HEK293 (cell line): ENCODE measurements around the gene CORO6.

Experiments used
- ATF2 ChIP-seq: fragments of 450-650 bp; formaldehyde crosslinking; IDR thresholded peaks from 2 replicates; pipeline ENCODE4 v1.5.1; 2016; ENCODE audit warnings: missing biosample characterization, missing genetic modification characterization, low read depth
- BCL11A ChIP-seq: fragments of 450-650 bp; formaldehyde crosslinking; IDR thresholded peaks from 2 replicates; pipeline ENCODE4 v1.5.1; 2016; ENCODE audit warnings: low read depth, missing biosample characterization, missing genetic modification characterization
- KLF7 ChIP-seq: fragments of 450-650 bp; formaldehyde crosslinking; IDR thresholded peaks from 2 replicates; pipeline ENCODE4 v1.5.1; 2016; ENCODE audit warnings: missing biosample characterization, missing genetic modification characterization, borderline replicate concordance
- MEIS1 ChIP-seq: sonication (generic); formaldehyde crosslinking; IDR thresholded peaks from 2 replicates; pipeline ENCODE4 v1.8.1; 2022; ENCODE audit warnings: missing genetic modification reagents, mild to moderate bottlenecking, borderline replicate concordance
- PRDM1 ChIP-seq: fragments of 450-650 bp; formaldehyde crosslinking; IDR thresholded peaks from 2 replicates; pipeline ENCODE4; 2016; ENCODE audit warnings: missing biosample characterization, missing genetic modification characterization
- SP2 ChIP-seq: fragments of 450-650 bp; formaldehyde crosslinking; IDR thresholded peaks from 2 replicates; pipeline ENCODE4 v1.5.1; 2016; ENCODE audit warnings: missing biosample characterization, missing genetic modification characterization
- SP3 ChIP-seq: fragments of 450-650 bp; formaldehyde crosslinking; IDR thresholded peaks from 2 replicates; pipeline ENCODE4 v1.5.1; 2016; ENCODE audit warnings: missing biosample characterization, missing genetic modification characterization
- ZBTB1 ChIP-seq: fragments of 450-650 bp; formaldehyde crosslinking; IDR thresholded peaks from 2 replicates; pipeline ENCODE4 v1.5.1; 2016; ENCODE audit warnings: missing biosample characterization, missing genetic modification characterization
- ZBTB17 ChIP-seq: fragments of 450-650 bp; formaldehyde crosslinking; IDR thresholded peaks from 2 replicates; pipeline ENCODE4 v1.5.1; 2016; ENCODE audit warnings: missing biosample characterization, missing genetic modification characterization
- ZBTB21 ChIP-seq: fragments of 450-650 bp; formaldehyde crosslinking; IDR thresholded peaks from 2 replicates; pipeline ENCODE4 v1.5.1; 2017; ENCODE audit warnings: missing biosample characterization, missing genetic modification characterization
- ZNF140 ChIP-seq: fragments of 450-650 bp; formaldehyde crosslinking; IDR thresholded peaks from 2 replicates; pipeline ENCODE4 v1.5.1; 2016; ENCODE audit warnings: missing biosample characterization, missing genetic modification characterization
- ZNF184 ChIP-seq: fragments of 450-650 bp; IDR thresholded peaks from 2 replicates; pipeline ENCODE4 v1.5.1; 2018; ENCODE audit warnings: missing biosample characterization, mild to moderate bottlenecking, missing genetic modification characterization
- ZNF248 ChIP-seq: fragments of 450-650 bp; formaldehyde crosslinking; IDR thresholded peaks from 2 replicates; pipeline ENCODE4 v1.5.1; 2017; ENCODE audit warnings: missing biosample characterization, missing genetic modification characterization
- ZNF292 ChIP-seq: fragments of 450-650 bp; formaldehyde crosslinking; IDR thresholded peaks from 2 replicates; pipeline ENCODE4 v1.5.1; 2016; ENCODE audit warnings: low read depth, missing biosample characterization, missing genetic modification characterization, borderline replicate concordance
- ZNF404 ChIP-seq: fragments of 450-650 bp; formaldehyde crosslinking; IDR thresholded peaks from 2 replicates; pipeline ENCODE4 v1.5.1; 2017; ENCODE audit warnings: missing biosample characterization, missing genetic modification characterization
- ZNF473 ChIP-seq: fragments of 450-650 bp; formaldehyde crosslinking; IDR thresholded peaks from 2 replicates; pipeline ENCODE4 v1.5.1; 2017; ENCODE audit warnings: missing biosample characterization, missing genetic modification characterization
- ZNF510 ChIP-seq: fragments of 450-650 bp; formaldehyde crosslinking; IDR thresholded peaks from 2 replicates; pipeline ENCODE4 v1.5.1; 2018; ENCODE audit warnings: mild to moderate bottlenecking, missing genetic modification characterization, missing biosample characterization; ENCODE audit not compliant: insufficient replicate concordance
- ZNF544 ChIP-seq: fragments of 450-650 bp; formaldehyde crosslinking; IDR thresholded peaks from 2 replicates; pipeline ENCODE4 v1.5.0; 2017; ENCODE audit warnings: missing biosample characterization, missing genetic modification characterization
- ZNF610 ChIP-seq: fragments of 450-650 bp; formaldehyde crosslinking; IDR thresholded peaks from 2 replicates; pipeline ENCODE4 v1.5.1; 2016; ENCODE audit warnings: missing biosample characterization, missing genetic modification characterization, borderline replicate concordance
- ZNF747 ChIP-seq: fragments of 450-650 bp; formaldehyde crosslinking; IDR thresholded peaks from 2 replicates; pipeline ENCODE4 v1.5.1; 2016; ENCODE audit warnings: missing biosample characterization, missing genetic modification characterization
- ZNF768 ChIP-seq: fragments of 450-650 bp; formaldehyde crosslinking; IDR thresholded peaks from 2 replicates; pipeline ENCODE4 v1.5.1; 2018; ENCODE audit warnings: missing biosample characterization, mild to moderate bottlenecking, missing genetic modification characterization
- ZNF777 ChIP-seq: fragments of 450-650 bp; formaldehyde crosslinking; IDR thresholded peaks from 2 replicates; pipeline ENCODE4 v1.5.1; 2017; ENCODE audit warnings: missing biosample characterization, missing genetic modification characterization, borderline replicate concordance
- ZSCAN18 ChIP-seq: fragments of 450-650 bp; formaldehyde crosslinking; IDR thresholded peaks from 2 replicates; pipeline ENCODE4 v1.5.1; 2016; ENCODE audit warnings: missing biosample characterization, missing genetic modification characterization
- TF ChIP-seq, protein P1 (sequence below): fragments of 450-650 bp; formaldehyde crosslinking; IDR thresholded peaks from 2 replicates; pipeline ENCODE4 v1.5.1; 2016; ENCODE audit warnings: missing biosample characterization, missing genetic modification characterization
- TF ChIP-seq, protein P2 (sequence below): fragments of 450-650 bp; formaldehyde crosslinking; IDR thresholded peaks from 2 replicates; pipeline ENCODE4 v1.5.1; 2016; ENCODE audit warnings: missing biosample characterization, missing genetic modification characterization, borderline replicate concordance
- TF ChIP-seq, protein P3 (sequence below): fragments of 450-650 bp; formaldehyde crosslinking; IDR thresholded peaks from 2 replicates; pipeline ENCODE4 v1.5.0; 2017; ENCODE audit warnings: missing biosample characterization, missing genetic modification characterization, borderline replicate concordance
- TF ChIP-seq, protein P4 (sequence below): fragments of 450-650 bp; formaldehyde crosslinking; IDR thresholded peaks from 2 replicates; pipeline ENCODE4 v1.5.1; 2016; ENCODE audit warnings: missing biosample characterization, missing genetic modification characterization, borderline replicate concordance

Gene CORO6

DNA sequence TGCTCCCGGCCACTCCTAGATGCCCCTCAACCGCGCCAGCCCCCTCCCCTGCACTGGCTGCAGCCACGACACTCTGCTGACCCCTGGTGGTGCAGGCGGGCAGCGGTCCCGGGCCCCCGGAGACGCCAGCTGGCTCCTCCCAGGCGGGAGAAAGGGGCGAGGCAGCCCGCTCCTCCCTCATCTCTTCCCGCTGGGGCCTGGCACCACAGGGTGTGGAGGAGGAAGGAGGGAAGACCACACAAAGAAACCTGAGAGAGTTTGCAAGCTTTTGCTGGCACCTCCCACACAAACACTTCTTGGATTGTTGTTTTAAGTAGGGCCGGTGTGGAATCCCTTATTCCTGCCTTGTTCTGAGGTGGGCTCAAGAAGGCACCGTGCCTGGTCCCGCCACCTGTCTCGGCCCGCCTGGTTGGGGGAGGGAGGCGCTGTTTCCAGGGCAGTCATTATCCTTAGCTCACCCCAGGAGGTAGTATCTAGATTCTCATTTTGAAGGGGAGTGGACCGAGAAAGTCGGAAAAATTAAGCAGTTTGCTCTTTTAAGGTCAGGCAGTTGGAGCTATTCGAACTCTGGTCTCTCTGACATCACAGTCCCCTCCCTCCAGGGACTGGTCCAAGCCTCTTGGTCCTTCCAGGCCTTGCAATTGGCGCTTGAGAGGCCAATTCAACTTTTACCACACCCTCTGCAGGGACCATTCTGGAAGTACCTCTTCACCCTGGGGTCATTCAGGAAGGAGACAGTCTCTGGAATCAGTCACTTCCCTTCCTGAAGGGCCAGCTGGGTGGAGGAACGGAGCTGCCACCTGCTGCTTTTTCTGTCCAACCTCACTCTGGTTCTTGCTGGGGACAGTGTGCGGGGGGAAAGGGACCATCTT, 30.7 kb downstream of the CORO6 start (continued):
- no peak for TF ChIP-seq ZNF248
- TF ChIP-seq, protein P1, sequence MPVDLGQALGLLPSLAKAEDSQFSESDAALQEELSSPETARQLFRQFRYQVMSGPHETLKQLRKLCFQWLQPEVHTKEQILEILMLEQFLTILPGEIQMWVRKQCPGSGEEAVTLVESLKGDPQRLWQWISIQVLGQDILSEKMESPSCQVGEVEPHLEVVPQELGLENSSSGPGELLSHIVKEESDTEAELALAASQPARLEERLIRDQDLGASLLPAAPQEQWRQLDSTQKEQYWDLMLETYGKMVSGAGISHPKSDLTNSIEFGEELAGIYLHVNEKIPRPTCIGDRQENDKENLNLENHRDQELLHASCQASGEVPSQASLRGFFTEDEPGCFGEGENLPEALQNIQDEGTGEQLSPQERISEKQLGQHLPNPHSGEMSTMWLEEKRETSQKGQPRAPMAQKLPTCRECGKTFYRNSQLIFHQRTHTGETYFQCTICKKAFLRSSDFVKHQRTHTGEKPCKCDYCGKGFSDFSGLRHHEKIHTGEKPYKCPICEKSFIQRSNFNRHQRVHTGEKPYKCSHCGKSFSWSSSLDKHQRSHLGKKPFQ (tag by site-specific recombination), result peak; percentile 45; the same call in 1 of the 2 replicates
- TF ChIP-seq ZBTB17 (tag by site-specific recombination), result peak; percentile 91
- TF ChIP-seq ZNF610 (tag by site-specific recombination), result peak; percentile 56; the same call in 1 of the 2 replicates
- peak; percentile 81; the same call in 1 of the 2 replicates for TF ChIP-seq KLF7 (tag by site-specific recombination)
- no peak for TF ChIP-seq ATF2 (tag by site-specific recombination)
- TF ChIP-seq, protein P2, sequence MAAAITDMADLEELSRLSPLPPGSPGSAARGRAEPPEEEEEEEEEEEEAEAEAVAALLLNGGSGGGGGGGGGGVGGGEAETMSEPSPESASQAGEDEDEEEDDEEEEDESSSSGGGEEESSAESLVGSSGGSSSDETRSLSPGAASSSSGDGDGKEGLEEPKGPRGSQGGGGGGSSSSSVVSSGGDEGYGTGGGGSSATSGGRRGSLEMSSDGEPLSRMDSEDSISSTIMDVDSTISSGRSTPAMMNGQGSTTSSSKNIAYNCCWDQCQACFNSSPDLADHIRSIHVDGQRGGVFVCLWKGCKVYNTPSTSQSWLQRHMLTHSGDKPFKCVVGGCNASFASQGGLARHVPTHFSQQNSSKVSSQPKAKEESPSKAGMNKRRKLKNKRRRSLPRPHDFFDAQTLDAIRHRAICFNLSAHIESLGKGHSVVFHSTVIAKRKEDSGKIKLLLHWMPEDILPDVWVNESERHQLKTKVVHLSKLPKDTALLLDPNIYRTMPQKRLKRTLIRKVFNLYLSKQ (tag by site-specific recombination), result no peak
- no peak for TF ChIP-seq ZNF473 (tag by site-specific recombination)
- TF ChIP-seq, protein P3, sequence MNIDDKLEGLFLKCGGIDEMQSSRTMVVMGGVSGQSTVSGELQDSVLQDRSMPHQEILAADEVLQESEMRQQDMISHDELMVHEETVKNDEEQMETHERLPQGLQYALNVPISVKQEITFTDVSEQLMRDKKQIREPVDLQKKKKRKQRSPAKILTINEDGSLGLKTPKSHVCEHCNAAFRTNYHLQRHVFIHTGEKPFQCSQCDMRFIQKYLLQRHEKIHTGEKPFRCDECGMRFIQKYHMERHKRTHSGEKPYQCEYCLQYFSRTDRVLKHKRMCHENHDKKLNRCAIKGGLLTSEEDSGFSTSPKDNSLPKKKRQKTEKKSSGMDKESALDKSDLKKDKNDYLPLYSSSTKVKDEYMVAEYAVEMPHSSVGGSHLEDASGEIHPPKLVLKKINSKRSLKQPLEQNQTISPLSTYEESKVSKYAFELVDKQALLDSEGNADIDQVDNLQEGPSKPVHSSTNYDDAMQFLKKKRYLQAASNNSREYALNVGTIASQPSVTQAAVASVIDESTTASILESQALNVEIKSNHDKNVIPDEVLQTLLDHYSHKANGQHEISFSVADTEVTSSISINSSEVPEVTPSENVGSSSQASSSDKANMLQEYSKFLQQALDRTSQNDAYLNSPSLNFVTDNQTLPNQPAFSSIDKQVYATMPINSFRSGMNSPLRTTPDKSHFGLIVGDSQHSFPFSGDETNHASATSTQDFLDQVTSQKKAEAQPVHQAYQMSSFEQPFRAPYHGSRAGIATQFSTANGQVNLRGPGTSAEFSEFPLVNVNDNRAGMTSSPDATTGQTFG (tag by site-specific recombination), result no peak
- no peak for TF ChIP-seq MEIS1 (CRISPR knock-in tag)
- no peak for TF ChIP-seq ZNF768 (tag by site-specific recombination)
- TF ChIP-seq ZNF747, result no peak
- no peak for TF ChIP-seq ZNF292
- no peak; the same call in 1 of the 2 replicates for TF ChIP-seq ZBTB1
- no peak for TF ChIP-seq ZSCAN18
- TF ChIP-seq ZNF404 (tag by site-specific recombination), result no peak
- no peak for TF ChIP-seq ZNF510 (tag by site-specific recombination)
- peak; percentile 82 for TF ChIP-seq SP3 (tag by site-specific recombination)
- no peak for TF ChIP-seq ZNF140 (tag by site-specific recombination)
- TF ChIP-seq ZNF777 (tag by site-specific recombination), result no peak
- TF ChIP-seq PRDM1 (tag by site-specific recombination), result peak; percentile 92
- no peak for TF ChIP-seq ZBTB21 (tag by site-specific recombination)
- TF ChIP-seq SP2 (tag by site-specific recombination), result peak; percentile 88
- peak; percentile 48 for TF ChIP-seq BCL11A (tag by site-specific recombination)
- TF ChIP-seq, protein P4, sequence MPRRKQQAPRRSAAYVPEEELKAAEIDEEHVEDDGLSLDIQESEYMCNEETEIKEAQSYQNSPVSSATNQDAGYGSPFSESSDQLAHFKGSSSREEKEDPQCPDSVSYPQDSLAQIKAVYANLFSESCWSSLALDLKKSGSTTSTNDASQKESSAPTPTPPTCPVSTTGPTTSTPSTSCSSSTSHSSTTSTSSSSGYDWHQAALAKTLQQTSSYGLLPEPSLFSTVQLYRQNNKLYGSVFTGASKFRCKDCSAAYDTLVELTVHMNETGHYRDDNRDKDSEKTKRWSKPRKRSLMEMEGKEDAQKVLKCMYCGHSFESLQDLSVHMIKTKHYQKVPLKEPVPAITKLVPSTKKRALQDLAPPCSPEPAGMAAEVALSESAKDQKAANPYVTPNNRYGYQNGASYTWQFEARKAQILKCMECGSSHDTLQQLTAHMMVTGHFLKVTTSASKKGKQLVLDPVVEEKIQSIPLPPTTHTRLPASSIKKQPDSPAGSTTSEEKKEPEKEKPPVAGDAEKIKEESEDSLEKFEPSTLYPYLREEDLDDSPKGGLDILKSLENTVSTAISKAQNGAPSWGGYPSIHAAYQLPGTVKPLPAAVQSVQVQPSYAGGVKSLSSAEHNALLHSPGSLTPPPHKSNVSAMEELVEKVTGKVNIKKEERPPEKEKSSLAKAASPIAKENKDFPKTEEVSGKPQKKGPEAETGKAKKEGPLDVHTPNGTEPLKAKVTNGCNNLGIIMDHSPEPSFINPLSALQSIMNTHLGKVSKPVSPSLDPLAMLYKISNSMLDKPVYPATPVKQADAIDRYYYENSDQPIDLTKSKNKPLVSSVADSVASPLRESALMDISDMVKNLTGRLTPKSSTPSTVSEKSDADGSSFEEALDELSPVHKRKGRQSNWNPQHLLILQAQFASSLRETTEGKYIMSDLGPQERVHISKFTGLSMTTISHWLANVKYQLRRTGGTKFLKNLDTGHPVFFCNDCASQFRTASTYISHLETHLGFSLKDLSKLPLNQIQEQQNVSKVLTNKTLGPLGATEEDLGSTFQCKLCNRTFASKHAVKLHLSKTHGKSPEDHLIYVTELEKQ, result peak; percentile 43; the same call in 1 of the 2 replicates
- no peak for TF ChIP-seq ZNF544 (tag by site-specific recombination)
- 0 out of 2 replicates have a peak, but pooled peaks have one; percentile 3 for TF ChIP-seq ZNF184 (tag by site-specific recombination)
